ENCODE results near the gene IRF3. TPM values are rescaled to one million over a fixed set of nuclear protein-coding genes. Genes with fewer than 3 reads are reported as not detected.

IRF3 gene
- total RNA-seq, 1 donor from 2014 or later, result 88.9 TPM

GRCh38 chr19:49696865-49697264, 31.2 kb upstream of the IRF3 start:
- H3K36me3 Mint-ChIP-seq (ENCODE audit: unreplicated experiment), result peaks cover 8% of the 10 kb centered on the region
- H3K4me1 Mint-ChIP-seq (ENCODE audit: unreplicated experiment), result peaks cover 6% of the 10 kb centered on the region
- H3K27me3 Mint-ChIP-seq (ENCODE audit: unreplicated experiment), result no peaks in the 10 kb centered on the region

GRCh38 chr19:49696115-49696514, 30.5 kb upstream of the IRF3 start:
- no peaks in the 10 kb centered on the region for H3K9me3 Mint-ChIP-seq (ENCODE audit: unreplicated experiment)
- peaks cover 8% of the 10 kb centered on the region for H3K36me3 Mint-ChIP-seq (ENCODE audit: unreplicated experiment)
- H3K4me3 Mint-ChIP-seq (ENCODE audit: unreplicated experiment), result no peak overlapping the region
- no peak for DNase-seq (ENCODE audit: extremely low spot score, unreplicated experiment)
- TF ChIP-seq, protein P1, sequence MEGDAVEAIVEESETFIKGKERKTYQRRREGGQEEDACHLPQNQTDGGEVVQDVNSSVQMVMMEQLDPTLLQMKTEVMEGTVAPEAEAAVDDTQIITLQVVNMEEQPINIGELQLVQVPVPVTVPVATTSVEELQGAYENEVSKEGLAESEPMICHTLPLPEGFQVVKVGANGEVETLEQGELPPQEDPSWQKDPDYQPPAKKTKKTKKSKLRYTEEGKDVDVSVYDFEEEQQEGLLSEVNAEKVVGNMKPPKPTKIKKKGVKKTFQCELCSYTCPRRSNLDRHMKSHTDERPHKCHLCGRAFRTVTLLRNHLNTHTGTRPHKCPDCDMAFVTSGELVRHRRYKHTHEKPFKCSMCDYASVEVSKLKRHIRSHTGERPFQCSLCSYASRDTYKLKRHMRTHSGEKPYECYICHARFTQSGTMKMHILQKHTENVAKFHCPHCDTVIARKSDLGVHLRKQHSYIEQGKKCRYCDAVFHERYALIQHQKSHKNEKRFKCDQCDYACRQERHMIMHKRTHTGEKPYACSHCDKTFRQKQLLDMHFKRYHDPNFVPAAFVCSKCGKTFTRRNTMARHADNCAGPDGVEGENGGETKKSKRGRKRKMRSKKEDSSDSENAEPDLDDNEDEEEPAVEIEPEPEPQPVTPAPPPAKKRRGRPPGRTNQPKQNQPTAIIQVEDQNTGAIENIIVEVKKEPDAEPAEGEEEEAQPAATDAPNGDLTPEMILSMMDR (IDR thresholded peaks at IDR 0.05), result no peak
- H3K27me3 Mint-ChIP-seq (ENCODE audit: unreplicated experiment), result no peaks in the 10 kb centered on the region
- no peak overlapping the region for H3K27ac Mint-ChIP-seq (ENCODE audit: unreplicated experiment)
- H3K4me1 Mint-ChIP-seq (ENCODE audit: unreplicated experiment), result peaks cover 12% of the 10 kb centered on the region

More at GRCh38 chr19:49696865-49697264, 31.2 kb upstream of the IRF3 start:
- no peak for DNase-seq (ENCODE audit: extremely low spot score, unreplicated experiment)
- TF ChIP-seq, protein P1 (IDR thresholded peaks at IDR 0.05), result no peak
- H3K27ac Mint-ChIP-seq (ENCODE audit: unreplicated experiment), result no peak overlapping the region
- no peak overlapping the region for H3K4me3 Mint-ChIP-seq (ENCODE audit: unreplicated experiment)
- H3K9me3 Mint-ChIP-seq (ENCODE audit: unreplicated experiment), result no peaks in the 10 kb centered on the region

GRCh38 chr19:49692147-49692506, 26.5 kb upstream of the IRF3 start:
- Mint-ChIP-seq H3K9me3 (ENCODE audit: unreplicated experiment) (no peaks in the 10 kb centered on the region), H3K27ac (ENCODE audit: unreplicated experiment) (peak overlapping the region; percentile 38), H3K27me3 (ENCODE audit: unreplicated experiment) (no peaks in the 10 kb centered on the region), H3K4me3 (ENCODE audit: unreplicated experiment) (peak overlapping the region; percentile 33), H3K4me1 (ENCODE audit: unreplicated experiment) (peaks cover 29% of the 10 kb centered on the region), H3K36me3 (ENCODE audit: unreplicated experiment) (peaks cover 8% of the 10 kb centered on the region)
- no peak for DNase-seq (ENCODE audit: extremely low spot score, unreplicated experiment)
- TF ChIP-seq, protein P1 (IDR thresholded peaks at IDR 0.05), result no peak

GRCh38 chr19:49691243-49692146, 25.8 kb upstream of the IRF3 start:
- H3K9me3 Mint-ChIP-seq (ENCODE audit: unreplicated experiment), result no peaks in the 10 kb centered on the region
- H3K36me3 Mint-ChIP-seq (ENCODE audit: unreplicated experiment), result peaks cover 6% of the 10 kb centered on the region
- peak overlapping the region; percentile 89 for H3K4me3 Mint-ChIP-seq (ENCODE audit: unreplicated experiment)
- peak overlapping the region; percentile 85 for H3K27ac Mint-ChIP-seq (ENCODE audit: unreplicated experiment)
- H3K4me1 Mint-ChIP-seq (ENCODE audit: unreplicated experiment), result peaks cover 30% of the 10 kb centered on the region
- H3K27me3 Mint-ChIP-seq (ENCODE audit: unreplicated experiment), result no peaks in the 10 kb centered on the region
- TF ChIP-seq, protein P1 (IDR thresholded peaks at IDR 0.05), result no peak
- DNase-seq (ENCODE audit: extremely low spot score, unreplicated experiment), result peak; percentile 91

DNA sequence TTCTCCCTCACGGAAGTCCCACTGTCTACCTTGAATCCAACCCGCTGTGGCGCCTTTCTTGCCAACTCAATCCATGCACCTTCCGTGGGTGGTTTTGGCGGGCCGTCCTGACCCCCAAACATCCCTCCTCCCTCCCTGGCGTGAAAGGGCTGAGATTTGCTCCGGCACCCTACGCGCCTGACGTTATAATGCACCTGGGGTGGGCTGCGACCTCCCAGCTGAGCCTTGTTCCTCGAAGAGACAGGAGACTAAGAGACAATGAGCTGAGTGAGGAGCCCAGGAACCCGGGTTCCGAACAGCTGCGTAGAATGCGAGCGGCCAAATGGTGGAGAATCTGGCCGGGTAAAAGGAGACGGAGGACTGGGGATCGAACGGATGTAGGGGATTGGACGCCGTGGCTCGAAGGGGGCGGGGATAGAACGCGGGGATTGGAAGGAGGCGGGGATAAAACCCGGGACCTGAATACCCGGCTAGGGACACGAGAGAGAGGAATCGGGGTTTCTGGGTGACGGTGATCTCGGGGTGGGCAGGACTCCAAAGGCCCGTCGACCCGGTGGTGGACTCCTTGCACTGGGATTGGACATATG, 25.1 kb upstream of the IRF3 start, which contains the start of gene CPT1C:
Gene CPT1C, plus strand, starts transcription at position 461 of the 587 bp plus-strand sequence. CDS start 1,137 bp downstream, outside the sequence.
- TF ChIP-seq, protein P1 (IDR thresholded peaks at IDR 0.05), result no peak
- peak; percentile 91 for DNase-seq (ENCODE audit: extremely low spot score, unreplicated experiment)
- Mint-ChIP-seq H3K4me3 (ENCODE audit: unreplicated experiment) (peak within 1 kb of the TSS; percentile 89), H3K4me1 (ENCODE audit: unreplicated experiment) (peaks cover 30% of the 10 kb centered on the region), H3K27ac (ENCODE audit: unreplicated experiment) (peak within 1 kb of the TSS; percentile 85), H3K36me3 (ENCODE audit: unreplicated experiment) (peaks cover 7% of the 10 kb centered on the region), H3K27me3 (ENCODE audit: unreplicated experiment) (no peaks in the 10 kb centered on the region), H3K9me3 (ENCODE audit: unreplicated experiment) (no peaks in the 10 kb centered on the region)

Measured in osteocyte (in vitro differentiated cells).